AG20443 (cell line): ENCODE results near the gene MGLL.
A peak's percentile ranks its signal among the peaks of the same experiment; 100 is the strongest.

ENCODE experiments used
- DNase-seq: peaks from one replicate; pipeline ENCODE4 v3.0.0; 2012; ENCODE audit warnings: low spot score, mixed read lengths

The MGLL gene

DNA sequence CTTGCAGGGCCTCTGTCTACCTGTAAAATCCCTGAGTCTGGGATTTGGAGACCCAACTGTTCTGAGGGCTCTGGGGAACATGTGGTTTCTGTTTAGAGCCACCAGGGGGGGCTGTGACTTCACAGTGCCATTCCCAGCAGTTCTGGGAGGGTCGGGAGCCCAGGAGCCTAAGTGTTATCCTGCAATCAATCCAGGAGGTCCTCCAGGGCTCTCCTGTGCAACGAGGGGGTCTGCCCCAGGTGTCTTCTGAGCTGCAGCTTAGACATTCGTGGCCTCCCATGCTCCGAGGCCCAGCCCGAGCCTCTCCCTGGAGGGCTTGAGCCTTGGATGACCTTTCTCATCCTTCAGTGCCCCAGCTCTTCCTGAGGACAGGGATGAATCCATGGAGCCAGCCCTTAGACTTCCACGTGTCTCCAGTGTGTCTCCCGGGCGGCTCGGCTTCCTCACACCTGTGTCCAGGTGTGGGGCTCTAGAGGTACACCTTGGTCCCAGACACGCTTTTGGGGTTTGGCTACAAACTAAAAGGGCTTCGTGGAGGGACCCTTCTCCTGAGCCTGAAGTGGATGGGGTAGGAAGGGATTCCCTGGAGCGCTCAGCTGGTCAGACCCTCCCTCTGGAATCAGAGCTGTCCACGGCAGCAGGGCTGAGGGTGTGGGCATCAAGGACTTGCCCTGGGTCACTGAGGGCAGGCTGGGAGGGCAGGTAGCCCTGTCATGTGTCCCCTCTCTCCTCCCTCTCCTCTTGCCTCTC, 169.9 kb downstream of the MGLL start:
- DNase-seq: peak; percentile 82

DNA sequence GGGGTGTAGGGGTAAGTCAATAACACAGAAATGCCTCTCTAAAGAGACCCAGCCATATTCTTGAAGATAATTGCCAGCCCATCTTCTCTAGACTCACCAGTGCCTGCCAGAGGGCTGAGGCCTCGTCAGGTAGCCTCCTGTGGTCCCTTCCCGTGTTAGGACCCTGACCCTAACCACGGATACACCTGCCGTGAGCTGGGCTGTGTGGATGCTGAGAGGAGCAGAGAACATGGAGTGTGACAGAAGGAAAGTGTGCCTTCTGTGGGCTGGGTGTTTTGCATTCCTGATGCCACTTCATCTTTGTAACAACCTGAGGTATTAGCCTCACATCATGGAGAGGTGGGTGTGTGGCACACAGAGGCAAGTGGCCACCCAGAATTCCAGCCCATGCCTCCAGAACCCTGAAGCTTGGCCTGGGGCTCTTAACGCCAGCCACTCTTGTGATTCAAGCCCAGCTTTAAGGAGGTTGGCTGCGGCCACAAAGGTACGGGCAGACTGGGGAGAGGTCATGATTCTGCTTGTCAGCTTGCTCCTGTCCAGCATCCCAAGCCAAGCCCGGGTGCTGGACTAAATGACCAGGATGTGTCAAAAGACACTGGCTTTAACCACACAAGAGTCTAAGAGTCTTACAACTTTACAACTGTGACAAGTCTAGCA, 170.7 kb downstream of the MGLL start:
- DNase-seq: no peak

DNA sequence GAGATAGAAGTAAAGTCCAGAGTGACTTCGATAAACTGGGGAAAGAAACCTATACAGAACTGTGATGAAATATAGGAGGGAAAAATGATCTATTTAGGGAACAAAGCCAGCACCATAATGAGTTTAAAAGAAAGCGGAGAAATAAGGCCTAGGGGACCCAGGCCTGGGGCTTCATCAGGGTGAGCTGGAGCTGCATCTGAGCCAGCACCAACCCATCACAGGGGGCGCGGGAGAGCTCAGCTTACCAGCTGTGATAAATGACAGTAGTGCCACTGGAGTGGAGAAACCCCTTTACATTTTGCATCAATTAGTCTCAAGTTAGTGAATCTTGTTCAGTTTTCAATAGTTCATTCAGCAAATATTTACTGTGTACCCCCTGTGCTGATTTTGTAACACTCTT, 172.1 kb downstream of the MGLL start:
- no peak for DNase-seq

DNA sequence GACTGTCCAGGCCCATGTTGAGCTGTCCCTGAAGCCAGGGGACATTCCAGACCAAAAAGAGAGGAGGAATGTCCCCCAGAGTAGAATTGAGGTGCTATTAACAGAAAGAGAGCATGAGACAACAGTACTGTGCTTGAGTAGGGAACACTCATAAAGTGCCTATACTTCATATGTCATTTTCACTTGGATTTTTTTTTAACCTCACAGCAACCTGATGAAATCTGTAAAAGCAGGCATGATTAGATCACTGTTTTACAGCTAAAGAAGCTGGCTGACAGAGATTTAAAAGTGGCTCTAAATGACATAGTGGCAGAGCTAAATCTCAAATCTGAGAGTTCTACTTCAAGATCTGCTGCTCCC, 174.5 kb downstream of the MGLL start:
- no peak for DNase-seq

DNA sequence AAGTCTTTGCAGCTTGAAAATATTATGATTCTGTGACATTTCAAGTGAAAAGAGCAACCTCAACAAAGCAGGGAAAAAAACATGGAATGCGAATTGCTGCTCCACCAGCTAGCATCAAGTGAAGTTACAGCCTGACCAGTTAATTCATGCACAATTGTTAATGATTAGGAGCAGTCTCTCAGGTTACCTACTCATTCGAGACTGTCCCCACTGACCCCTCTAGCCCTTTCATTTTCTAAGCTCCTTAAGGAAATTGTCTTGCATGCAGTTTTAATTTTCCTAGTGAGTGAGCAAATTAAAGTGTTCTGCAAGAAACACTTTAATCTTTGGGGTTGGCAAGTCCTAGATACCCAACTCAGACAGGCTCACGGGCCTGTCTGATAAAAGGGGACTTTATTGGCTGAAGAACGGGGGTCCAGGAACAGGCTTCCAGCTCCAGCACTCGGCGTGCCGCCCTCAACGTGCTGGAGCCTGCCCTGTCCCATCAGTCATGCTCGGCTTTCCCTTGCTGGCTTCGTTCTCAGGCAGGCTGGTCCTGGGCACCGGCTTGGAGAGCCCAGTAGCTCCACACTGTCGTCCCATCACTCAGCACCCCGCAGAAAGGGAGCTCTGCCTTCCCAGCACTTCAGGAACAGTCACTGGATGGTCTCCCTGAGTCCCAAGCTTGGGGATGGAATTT, 175.0 kb downstream of the MGLL start:
- DNase-seq: no peak

DNA sequence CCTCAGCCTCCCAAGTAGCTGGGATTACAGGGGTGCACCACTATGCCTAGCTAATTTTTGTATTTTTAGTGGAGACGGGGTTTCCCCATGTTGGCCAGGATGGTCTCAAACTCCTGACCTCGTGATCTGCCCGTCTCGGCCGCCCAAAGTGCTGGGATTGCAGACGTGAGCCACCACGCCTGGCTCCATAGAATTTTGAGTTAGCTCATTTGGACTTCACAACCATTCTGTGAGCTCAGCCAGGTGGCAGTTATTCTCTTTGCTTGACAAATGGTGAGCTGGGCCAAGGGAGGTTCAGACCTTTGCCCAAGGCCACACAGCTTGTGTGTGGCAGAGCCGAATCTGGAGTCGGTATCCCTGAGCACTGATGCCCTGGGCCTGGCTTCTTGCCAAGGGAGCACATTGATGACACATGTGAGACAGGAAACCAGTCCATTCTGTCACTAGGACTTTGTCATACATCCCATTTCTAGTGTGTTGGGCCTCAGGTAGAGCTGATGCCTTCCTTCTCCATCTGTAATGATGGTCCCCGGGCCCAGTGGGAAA, 175.7 kb downstream of the MGLL start:
- DNase-seq: no peak

DNA sequence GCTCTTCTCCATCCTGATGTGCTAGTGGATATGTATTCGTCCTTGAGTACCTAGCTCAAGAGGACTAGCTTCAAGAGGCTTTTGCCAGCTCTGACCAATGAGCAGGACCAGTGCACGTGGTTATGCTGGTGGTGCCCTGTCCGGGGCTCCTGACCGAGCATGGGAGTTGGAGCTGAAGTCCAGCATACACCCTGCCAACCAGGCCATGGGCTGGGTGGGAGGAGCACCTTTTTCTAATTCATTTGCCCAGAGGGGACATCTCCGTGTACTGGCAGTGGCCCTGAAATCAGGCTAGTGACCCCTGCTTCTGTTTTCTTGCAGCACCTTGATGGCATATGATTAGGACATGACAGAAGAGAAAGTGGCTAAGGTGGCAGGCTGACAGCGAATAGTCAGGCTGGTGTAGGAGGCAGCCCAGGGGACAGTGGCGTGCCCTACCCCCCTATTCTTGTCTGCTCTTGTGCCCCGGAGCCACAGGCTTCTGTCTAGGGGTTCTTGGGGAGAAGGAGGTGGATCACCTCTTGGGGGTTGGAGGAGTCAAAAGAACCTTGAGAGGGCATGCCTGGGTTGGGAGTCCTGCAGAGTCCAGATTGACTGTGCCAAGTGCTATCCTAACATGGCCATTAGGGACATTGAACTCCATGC, 176.8 kb downstream of the MGLL start:
- no peak for DNase-seq

DNA sequence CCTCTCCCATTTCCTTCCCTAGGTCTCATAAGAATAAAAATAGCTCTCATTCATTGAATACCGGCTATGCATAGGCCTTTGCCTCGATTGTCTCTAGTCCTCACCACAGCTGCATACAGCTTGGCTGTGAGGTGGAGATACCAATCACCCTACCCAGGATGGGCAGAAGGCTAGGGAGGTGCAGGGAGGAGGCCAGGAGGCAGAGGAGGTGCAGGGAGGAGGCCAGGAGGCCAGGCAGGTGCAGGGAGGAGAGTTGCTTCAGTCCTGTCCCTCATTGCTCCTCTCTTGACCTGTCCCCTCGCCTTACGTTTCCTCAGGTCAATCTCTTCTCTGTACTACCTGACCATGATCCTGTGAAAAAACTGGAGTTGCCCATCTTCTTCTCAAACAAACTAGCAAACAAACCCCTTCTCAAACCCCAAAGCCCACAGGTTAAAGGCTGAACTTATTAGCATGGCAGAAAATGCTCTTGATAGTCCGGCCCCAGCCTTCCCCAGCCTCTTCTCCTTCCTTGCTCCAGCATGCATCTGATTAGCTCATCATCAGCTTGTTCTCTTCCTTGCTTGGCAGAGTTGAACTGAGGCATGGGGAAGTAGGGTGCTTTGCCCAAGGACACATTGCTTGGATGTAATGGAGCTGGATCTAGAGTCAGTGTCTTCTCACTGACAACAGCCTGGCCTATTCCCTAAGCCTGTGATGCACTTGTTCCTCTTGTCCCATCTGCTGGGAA, 177.5 kb downstream of the MGLL start:
- no peak for DNase-seq

DNA sequence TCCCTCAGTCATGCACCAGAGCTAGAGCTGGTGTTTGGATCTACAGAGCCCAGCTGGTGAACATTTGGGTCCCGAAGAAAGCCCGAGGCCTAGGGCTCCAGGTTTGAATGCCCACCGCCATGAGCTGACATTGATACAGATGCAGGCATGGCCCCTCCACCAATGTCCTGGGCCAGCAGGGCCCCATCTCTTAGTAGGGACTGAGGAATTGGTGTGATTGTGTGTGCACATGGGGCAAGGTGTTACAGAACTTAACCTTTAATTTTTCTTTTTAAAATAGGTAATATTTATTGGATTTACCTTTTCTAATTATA, 182.3 kb downstream of the MGLL start:
- DNase-seq: no peak

DNA sequence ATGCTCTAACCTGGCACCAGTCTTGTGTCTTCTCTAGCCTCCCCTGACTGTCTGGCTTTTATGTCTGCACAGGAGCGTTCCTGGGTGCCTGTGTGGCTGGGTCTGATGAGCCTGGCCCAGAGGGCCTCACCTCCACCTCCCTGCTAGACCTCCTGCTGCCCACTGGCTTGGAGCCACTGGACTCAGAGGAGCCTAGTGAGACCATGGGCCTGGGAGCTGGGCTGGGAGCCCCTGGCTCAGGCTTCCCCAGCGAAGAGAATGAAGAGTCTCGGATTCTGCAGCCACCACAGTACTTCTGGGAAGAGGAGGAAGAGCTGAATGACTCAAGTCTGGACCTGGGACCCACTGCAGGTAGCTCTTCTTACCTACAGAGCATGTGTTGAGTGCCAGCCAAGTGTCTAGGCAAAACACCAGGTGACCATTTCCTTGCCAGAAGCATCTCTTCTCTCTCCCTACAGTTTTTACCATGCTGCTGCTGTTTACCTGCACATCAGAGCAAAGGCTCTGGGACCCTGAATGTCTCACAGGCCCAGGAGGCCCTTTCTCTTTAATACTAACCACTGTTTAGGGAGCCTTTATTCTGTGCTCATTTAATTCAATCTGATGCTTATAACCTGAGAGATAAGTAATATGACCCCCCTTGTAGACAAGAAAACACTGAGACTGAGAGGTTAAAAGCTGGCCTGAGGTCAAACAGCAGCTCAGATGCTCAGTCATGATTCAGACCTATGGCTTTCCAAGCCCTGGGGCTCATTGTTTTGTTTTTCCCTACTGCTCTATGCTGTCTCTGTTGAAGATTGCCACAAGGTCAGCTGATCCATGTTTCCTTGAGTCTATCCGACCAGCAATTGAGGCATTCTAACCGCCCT, 182.9 kb downstream of the MGLL start:
- peak; percentile 72 for DNase-seq
